GM18907 (cell line): ENCODE results near the gene AGPAT3.
A peak's percentile ranks its signal among the peaks of the same experiment; 100 is the strongest.
"Not testable (repeated sequence)": the region's sequence is repeated elsewhere in the genome, so short reads cannot be mapped to it uniquely, and the experiment has no call there.

ENCODE experiments used
- ATAC-seq: cut with Tn5 transposase; IDR thresholded peaks from one replicate; pipeline ENCODE4 v1.9.1; 2021; ENCODE audit warnings: mild to moderate bottlenecking, moderate library complexity; ENCODE audit not compliant: unreplicated experiment

Gene AGPAT3, protein sequence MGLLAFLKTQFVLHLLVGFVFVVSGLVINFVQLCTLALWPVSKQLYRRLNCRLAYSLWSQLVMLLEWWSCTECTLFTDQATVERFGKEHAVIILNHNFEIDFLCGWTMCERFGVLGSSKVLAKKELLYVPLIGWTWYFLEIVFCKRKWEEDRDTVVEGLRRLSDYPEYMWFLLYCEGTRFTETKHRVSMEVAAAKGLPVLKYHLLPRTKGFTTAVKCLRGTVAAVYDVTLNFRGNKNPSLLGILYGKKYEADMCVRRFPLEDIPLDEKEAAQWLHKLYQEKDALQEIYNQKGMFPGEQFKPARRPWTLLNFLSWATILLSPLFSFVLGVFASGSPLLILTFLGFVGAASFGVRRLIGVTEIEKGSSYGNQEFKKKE

DNA sequence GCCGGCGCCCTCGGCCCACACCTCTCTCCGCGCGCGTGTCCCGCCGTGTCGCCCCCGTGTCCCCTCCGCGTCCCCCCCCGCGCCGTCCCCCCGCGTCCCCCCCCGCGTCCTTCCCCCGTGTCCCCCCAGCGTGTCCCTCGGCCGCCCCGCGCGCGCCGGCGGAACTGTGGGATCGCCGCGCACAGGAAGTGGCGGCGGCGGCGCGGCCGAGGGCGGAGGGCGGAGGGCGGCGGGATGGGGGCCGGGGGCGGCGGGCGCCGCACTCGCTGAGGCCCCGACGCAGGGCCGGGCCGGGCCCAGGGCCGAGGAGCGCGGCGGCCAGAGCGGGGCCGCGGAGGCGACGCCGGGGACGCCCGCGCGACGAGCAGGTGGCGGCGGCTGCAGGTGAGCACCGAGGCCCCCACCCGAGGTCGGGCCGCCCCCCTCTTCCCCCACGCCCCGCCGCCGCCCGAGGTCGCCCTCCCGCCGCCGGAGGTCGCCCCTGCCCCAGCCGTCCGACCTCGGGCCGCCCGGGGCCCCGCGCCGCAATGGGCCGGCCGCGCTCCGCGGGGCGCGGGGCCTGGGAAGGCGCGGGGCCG lies at the start of gene AGPAT3:
Gene AGPAT3 (plus strand): TSS at position 262 of the 578 bp plus-strand sequence. CDS start 94,459 bp downstream, outside the sequence.
- ATAC-seq, result peak; percentile 14

DNA sequence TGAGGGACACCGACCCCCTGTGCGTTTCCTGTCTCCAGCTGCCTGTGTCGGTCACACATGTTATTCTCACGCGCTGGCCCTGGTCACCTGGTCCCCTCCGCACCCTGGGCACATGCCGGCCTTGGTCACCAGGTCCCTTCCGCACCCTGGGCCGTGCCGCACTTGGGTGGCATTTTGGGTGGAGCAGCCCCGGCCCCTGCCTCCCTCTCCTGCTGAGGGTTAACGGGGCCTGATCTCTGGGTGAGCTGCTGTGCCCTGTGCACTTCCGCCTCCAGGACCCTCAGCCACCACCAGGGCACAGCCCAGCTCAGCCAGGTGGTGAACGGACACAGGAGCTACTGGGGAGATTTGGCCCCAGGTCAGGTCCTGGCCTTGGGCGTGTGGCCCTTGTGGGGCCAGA lies 49.0 kb upstream of the AGPAT3 start:
- ATAC-seq, result no peak

DNA sequence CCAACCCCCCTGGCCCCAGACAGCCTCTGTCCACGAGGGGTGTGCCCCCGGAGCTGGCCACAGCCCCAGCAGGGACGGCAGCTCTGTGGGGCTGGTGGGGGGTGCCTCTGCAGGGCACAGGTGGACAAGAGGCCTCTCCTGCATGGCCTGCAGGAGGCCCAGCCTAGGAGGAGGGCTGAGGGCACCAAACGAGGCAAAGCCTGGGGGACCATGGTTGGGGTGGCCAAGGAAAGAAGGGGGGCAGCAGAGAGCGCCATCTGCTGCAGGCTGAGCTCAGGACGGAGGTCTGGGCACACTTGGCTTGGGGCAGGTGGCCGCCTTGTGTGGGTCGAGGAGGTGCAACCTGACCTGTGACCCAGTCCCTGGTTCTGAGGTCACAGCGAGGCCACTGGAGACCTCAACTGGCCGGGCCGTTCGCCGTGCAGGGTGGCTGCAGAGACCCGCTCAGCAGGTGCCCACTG lies 48.4 kb upstream of the AGPAT3 start:
- no peak for ATAC-seq

DNA sequence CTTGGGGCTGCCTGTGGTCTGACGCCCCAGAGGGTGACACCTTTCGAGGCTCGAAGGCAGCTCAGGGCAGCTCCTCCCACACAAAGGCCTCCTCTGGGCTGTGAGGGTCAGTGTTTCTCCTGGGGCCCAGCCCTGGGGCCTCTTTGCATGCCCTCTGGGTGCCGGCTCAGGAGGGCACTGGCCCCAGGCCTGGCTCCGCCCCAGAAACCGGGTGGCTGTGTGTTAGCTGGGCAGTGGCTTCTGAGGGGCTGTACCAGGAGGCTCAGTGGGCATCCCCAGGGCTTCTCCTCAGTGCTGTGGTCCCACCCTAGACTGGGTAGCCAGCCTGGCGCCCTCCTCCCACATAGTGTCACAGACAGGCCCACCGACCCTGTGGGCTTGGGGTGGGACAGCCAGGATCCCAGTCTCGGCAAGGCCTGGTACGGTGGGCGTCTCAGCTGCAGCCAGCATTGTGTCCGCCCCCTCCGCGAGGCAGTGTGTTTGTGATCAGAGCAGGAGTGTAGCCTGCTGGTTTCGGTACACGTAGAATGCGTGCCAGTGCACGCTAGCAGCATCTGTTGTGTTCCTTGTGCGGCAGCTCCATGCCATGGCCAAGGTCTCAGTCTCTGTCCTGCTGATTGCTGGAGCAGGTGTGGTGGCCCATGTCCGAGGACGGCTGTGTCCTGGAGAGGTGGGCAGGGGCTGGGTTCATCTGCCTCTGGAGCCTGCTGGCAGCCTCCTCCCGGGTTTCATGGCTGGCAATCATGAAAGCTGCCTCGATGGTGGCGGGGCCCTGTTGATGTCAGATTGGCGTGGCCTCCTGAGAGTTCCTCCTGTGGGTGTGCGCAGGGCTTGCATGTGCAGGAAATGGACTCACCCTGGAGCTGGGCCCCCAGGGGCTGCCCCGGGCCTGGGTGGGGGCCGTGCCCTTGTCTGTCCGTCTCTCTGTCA lies 47.6 kb upstream of the AGPAT3 start:
- no peak for ATAC-seq

DNA sequence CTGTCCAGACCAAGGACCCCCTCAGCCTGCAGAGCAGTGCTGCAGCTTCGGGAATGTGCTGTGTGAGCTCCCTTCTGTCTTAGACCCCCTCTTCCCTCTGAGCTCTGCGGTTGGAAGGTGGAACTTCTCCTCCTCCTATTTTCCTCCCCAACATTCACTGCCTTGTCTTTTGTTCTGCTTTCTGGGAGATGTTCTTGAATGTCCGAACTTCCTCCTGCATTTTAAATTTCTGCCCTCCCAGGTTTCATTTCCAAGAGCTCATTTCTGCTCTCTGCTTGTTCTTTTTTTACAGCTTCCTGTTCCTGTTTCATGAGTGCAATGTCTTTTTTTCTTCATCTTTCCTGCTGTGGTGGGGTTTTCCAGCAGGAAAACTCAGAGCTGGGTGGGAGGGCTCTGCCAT lies 46.3 kb upstream of the AGPAT3 start:
- no peak for ATAC-seq

DNA sequence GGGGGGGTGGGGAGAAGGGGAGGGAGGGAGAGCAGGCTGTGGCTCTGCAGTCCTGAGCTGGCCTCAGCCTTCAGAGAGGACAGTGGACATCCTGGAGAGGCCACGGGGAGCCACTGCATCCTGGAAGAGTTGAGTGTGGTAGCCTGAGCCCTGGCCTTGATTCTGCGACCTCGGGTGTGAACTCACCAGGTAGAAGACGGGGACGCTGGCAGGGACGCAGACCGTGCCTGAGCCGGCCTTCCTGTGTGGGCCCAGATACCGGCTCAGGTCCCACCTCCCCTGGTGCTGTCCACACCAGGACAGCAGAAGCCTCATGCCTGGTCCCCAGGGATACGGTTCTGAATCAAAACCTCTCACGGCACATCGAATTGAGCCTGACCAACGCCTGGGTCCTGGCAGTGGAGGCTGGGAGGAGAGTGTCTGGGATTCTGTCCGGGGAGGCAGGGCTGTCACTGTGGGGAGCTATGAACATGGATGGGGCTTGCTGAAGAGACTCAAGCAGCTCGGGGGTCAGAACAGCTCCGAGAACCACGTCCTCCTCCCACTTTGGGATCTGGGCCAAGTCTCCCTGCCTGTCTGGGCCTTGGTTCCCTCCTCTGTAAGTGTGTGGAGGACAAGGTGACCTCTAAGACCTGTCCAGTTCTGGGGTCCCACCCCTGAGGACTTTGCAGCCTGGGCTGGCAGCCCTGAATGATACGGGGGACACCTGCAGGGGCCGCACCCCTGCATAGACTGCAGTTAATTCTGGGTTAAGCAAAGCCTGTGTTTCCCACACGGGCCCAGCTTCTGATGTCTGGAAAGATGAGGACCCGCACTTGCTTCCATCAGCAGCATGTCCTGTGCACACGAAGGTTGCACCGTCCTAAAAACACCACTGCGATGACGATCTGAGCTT lies 45.3 kb upstream of the AGPAT3 start:
- no peak for ATAC-seq

DNA sequence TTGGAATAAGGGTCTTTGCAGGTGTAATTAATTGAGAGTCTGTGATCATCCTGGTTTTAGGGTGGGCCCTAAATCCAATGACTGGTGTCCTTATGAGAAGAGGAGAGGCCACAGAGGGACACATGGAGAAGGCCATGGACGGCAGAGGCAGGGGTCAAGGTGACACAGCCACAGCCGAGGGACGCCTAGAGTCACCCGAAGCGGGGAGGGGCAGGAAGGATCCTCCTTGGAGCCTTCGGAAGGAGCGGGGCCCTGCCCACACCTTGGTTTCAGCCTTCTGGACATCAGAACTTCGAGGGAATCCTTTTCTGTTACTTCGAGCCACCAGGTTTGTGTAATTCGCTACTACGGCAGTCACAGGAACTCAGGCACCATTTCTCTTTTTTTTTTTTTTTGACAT lies 44.6 kb upstream of the AGPAT3 start:
- no peak for ATAC-seq

DNA sequence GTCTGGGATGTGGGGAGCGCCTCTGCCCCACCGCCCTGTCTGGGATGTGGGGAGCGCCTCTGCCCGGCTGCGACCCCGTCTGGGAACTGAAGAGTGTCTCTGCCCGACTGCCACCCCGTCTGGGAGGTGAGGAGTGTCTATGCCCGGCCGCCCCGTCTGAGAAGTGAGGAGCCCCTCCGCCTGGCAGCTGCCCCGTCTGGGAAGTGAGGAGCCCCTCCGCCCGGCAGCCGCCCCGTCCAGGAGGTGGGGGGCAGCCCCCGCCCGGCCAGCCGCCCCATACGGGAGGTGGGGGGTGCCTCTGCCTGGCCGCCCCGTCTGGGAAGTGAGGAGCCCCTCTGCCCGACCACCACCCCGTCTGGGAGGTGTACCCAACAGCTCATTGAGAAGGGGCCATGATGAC lies 42.9 kb upstream of the AGPAT3 start:
- not testable (repeated sequence) for ATAC-seq

DNA sequence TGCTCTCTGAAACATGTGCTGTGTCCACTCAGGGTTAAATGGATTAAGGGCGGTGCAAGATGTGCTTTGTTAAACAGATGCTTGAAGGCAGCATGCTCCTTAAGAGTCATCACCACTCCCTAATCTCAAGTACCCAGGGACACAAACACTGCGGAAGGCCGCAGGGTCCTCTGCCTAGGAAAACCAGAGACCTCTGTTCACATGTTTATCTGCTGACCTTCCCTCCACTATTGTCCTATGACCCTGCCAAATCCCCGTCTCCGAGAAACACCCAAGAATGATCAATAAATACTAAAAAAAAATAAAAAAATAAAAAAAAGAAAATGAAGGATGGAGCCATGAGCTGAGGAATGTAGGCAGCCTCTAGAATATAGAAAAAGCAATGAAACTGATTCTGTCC lies 42.3 kb upstream of the AGPAT3 start:
- ATAC-seq, result not testable (repeated sequence)

DNA sequence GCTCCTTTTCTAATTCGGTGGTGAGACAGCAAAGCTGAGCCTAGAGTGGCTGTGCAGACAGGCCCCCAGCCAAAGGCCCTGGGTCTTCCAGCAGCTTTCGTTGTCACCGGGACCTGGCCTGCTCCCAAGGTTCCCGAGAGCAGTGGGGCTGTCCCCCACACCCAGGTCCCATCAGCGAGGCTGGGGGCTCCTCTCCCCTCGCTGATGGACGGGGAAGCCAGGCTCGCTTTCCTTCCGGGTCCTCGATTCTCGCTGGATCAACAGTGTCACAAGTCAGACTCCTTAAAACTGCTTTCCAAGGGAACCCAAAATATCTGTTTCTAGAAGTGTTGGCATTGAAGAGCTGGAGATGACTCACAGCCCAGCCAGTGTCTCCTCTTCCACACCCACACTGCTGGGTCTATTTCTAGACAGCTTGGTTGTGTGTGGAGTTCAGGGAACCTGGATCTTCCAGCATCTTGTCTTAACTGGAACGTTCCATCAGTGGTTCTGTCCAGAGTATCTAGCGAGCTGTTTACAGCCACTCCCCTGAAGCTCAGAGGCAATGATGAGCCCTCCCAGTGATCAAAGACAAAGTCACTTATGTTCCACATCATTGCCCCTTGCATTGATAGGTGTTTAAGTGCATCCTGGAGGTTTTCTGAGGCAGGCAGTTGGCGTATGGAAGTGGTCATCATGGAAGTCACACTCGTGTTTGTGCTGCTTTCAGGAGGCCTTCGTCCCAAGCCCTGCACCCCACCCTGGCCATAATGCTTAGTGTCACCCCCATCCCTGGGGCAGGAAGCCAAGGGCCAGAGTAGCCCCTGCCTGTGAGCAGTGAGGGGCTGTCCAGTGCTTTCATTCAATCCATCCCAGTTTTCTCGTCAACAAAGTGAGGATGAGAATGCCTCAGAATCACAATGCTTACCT lies 40.4 kb upstream of the AGPAT3 start:
- no peak for ATAC-seq

DNA sequence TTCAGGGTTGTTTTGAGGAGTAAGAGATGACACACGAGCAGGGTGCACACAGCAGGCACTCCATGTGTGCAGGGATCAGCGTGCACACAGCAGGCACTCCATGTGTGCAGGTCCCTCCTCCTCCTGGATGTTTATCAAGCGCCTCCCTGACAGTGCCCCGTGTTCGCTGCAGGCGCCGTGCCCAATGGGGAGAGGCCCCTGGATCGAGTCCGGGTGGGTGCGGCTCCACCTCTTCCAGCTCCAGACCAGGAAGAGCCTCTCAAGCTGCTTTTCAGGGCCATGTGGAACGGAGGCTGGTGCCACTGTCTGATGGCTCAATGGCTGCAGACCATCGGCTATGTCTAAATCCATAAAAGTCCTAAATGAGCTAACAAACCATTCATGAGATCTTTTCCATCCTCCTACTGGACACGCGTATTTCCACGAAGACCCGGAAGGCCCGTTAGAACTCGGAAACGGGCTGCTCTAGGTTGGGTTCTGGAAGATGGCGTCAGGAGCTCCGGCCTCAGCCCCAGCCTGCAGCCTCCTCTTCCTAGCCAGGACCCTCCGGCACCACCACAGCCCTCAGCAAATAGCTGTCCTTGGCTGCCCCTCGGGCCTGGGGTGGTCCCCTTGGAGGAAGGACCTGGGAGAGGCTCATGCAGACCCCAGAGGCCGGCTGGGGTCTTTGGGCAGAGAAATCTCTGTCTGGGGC lies 39.6 kb upstream of the AGPAT3 start:
- no peak for ATAC-seq

DNA sequence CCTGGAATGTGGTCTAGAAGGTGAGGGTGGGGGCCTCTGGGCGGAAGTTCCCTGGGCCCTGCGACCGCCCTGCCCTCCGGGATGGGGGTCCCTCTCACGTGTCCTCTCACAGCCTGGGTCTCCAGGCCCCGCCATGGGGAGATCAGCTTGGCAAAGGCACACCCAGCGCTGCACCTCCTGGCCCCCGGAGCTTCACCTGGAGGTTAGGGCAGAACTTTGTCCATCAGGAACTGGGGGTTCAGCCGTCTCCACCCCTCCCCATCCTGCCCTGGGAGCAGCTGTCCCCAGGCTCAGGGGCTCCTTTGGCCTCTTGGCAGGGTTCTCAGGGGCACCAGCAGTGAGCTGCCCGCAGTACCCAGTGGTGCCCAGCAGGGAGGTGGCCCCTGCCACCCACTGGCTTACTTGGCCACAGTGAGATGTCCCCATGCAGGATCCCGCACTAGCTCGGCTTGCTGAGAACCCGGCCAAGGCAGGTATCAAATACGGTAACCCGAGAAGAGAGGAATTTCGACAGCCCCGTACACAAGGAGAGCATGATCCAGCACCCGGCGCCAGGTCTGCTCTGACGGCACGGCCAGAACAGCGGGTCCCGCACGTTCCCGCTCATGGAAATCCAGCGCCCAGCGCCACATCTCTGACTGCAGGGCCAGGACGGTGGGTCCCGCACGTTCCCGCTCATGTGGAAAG lies 38.9 kb upstream of the AGPAT3 start:
- ATAC-seq, result no peak

DNA sequence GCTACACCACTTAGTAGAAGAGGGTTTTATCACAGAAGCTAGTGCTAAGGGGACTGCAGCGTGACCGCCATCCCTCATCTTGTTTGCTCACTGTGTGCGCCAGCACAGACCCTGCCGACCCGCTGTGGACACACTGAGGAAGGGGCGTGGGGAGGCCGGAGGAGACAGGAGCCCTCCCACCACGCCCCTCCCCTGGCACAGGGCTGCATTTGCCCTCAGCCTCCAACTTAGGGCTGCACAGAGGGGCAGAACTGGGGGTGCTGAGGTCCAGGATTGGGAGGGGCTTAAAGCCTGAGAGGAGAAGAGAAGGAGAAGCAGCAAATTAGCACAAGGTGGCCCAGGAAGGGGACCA lies 38.4 kb upstream of the AGPAT3 start:
- no peak for ATAC-seq

DNA sequence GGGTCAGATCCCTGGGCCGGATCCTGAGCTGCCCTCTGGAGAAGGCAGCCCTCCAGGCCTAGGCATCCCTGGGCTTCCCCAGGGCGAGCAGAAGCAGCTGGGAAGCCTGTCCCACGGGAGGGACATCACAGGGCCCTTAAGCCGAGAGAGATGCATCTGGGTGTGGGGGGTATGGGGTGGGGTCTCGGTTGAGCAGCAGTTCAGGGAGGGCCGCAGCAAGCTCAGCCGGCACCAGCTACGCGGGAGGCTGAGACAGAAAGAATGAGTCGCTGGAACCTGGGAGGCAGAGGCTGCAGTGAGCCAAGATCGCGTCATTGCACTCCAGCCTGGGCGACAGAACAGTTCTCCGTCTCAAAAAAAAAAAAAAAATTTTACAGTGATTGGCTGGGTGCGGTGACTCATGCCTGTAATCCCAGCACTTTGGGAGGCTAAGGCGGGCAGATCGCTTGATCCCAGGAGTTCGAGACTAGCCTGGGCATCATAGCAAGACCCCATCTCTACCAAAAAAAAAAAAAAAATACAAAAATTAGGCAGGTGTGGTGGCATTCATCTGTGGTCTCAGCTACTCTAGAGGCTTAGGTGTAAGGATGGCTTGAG lies 37.9 kb upstream of the AGPAT3 start:
- ATAC-seq, result no peak

DNA sequence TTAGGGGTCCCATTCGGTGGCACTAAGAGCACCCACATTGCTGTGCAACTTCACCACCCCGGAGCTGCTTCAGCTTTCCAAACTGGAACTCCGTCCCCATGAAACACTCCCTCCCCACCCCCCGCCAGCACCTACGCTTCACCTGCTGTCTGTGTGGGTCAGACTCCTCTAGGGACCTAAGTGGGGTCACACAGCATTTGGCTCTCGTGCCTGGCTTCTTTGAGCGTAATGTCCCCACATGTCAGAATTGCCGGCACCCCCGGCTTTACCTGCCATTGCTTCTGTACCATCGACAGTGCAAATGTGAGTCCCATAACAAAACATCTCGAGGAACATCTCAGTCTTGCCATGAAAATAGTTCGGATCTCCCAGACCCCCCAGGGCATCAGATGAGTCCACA lies 35.9 kb upstream of the AGPAT3 start:
- no peak for ATAC-seq

DNA sequence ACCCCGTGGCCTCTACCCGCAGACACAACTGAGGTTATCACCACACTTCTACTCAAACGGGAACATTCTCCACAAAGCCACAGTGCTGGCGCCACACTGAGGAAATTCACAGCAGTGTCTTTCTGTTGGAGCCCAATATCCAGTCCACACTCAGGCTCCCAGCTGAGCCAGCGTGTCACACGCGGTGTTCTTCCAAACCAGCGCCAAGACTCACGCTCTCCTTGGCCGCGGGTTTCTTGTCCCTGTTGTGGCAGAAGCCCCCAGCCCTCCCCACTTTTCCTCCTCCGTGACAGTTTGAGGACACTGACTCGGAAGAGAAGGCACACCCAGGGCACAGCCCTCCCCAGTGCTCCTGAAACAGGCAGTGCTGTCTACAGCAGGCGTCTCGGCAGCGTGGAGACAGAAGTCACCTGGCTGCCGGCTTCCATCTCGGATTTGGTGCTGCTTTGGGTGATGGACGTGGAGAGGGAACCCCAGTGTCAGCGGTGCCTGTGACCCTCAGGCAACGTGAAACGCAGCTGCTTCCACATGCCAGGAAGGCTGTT lies 35.4 kb upstream of the AGPAT3 start:
- no peak for ATAC-seq

DNA sequence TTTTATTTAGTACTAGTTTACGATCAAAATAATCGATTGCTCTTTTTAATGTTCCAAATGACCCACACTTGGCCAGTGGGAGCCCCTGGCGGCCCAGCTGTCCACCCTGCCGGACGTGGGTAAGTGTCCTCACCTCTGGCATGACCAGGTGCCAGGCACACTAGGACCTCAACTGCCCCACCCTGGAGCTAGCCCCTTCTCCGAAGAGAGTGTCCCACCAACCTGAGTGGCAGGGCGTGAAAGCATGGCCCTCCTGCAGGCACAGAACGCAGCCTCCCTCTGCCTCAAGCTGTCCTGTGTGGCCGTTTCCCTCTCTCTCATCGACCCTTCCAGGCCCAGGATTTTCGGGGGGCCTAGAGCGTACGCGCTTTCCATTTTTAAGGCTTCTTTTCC lies 32.9 kb upstream of the AGPAT3 start:
- ATAC-seq, result no peak

DNA sequence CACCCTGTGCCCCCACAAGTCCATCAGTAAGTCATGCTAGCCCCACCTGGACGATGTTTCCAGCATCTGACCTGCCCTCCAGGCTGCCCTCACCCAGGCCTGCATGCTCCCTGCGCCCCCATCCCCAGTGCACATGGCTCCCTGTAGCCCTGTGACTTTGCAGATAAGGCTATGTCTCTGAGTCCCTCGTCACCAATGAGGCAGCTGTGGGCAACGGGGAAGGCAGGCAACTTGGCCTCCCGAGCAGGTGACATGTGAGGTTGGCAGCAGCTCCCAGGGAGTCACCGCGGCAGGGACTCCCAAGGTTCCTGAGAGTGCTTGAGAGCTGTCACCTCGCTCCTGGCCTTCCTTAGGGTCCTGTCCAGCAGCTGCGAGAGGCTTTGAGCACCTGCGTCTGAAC lies 32.4 kb upstream of the AGPAT3 start:
- ATAC-seq, result no peak
